Smooth muscle cell (in vitro differentiated cells): Measurements from ENCODE around the gene PHF2. TPM values are rescaled to one million over a fixed set of nuclear protein-coding genes. Genes with fewer than 3 reads are reported as not detected.

Source experiments
- DNase-seq: peaks from one replicate; lab custom pipeline; 2025; ENCODE audit not compliant: unreplicated experiment; lab: John Stamatoyannopoulos, UW
- H2AFZ ChIP-seq: fragments of 200-600 bp; sonication (generic); 2 replicates; pipeline ENCODE4 v1.6.0; 2016; ENCODE audit warnings: antibody characterized with exemption, low read depth, mild to moderate bottlenecking
- H3F3A ChIP-seq: fragments of 200-600 bp; sonication (generic); 2 replicates; pipeline ENCODE4 v1.6.0; 2017; ENCODE audit warnings: antibody characterized with exemption, low read depth
- H3K27ac ChIP-seq: fragments of 200-600 bp; sonication (generic); 2 replicates; pipeline ENCODE4 v1.5.1; 2016; ENCODE audit warnings: low read depth, mild to moderate bottlenecking
- H3K27me3 ChIP-seq: fragments of 200-600 bp; sonication (generic); 2 replicates; pipeline ENCODE4 v1.6.1; 2016; ENCODE audit warnings: low read depth, mild to moderate bottlenecking
- H3K36me3 ChIP-seq: fragments of 200-600 bp; sonication (generic); 2 replicates; pipeline ENCODE4 v1.5.1; 2016; ENCODE audit warnings: low read depth
- H3K4me1 ChIP-seq: fragments of 200-600 bp; sonication (generic); 2 replicates; pipeline ENCODE4 v1.5.1; 2016; ENCODE audit warnings: low read depth
- H3K4me2 ChIP-seq: fragments of 200-600 bp; sonication (generic); 2 replicates; pipeline ENCODE4 v1.6.0; 2016; ENCODE audit warnings: mild to moderate bottlenecking
- H3K4me3 ChIP-seq: fragments of 200-600 bp; sonication (generic); 2 replicates; pipeline ENCODE4 v1.5.1; 2016; ENCODE audit warnings: mild to moderate bottlenecking
- H3K79me2 ChIP-seq: fragments of 200-600 bp; sonication (generic); 2 replicates; pipeline ENCODE4 v1.6.0; 2016; ENCODE audit warnings: low read depth, mild to moderate bottlenecking
- H3K9ac ChIP-seq: fragments of 200-600 bp; sonication (generic); 2 replicates; pipeline ENCODE4 v1.6.0; 2016; ENCODE audit warnings: low read depth
- H3K9me3 ChIP-seq: fragments of 200-600 bp; sonication (generic); replicated peaks from 2 replicates; pipeline ENCODE4 v1.5.1; 2016; ENCODE audit warnings: low read depth
- H4K20me1 ChIP-seq: fragments of 200-600 bp; sonication (generic); 2 replicates; pipeline ENCODE4 v1.6.0; 2016; ENCODE audit warnings: low read depth
- WGBS: methylation state at CpG from one replicate; pipeline ENCODE4 v1.1.7; 2016; ENCODE audit warnings: low lambda C conversion rate; 5-methylcytosine and 5-hydroxymethylcytosine counted together
- polyA plus RNA-seq: library from polyadenylated mRNA; unstranded; fragments of >200 nt; fragmentation: Nextera tagmentation; extraction: Ambion mirVana; gene quantifications from 2 replicates; pipeline ENCODE4 v1.2.1, GENCODE V29; 2016
- total RNA-seq: library from RNA; depleted of rRNA; stranded (reverse); fragments of >200 nt; gene quantifications from 2 replicates; pipeline ENCODE4 v1.2.3, GENCODE V29; 2014
- TF ChIP-seq, protein P1 (sequence below): fragments of 200-600 bp; sonication (generic); IDR thresholded peaks from 2 replicates; pipeline ENCODE4 v1.5.1; 2017; ENCODE audit warnings: borderline replicate concordance, mild to moderate bottlenecking, antibody characterized with exemption; ENCODE audit not compliant: insufficient read depth, poor library complexity, severe bottlenecking

Gene PHF2
- total and polyA plus RNA-seq, 2 experiments from 2014 or later = 11.1 to 18.3 TPM

- Histone ChIP-seq H2AFZ (no peak overlapping the region), H3K9me3 (no peaks in the 10 kb centered on the region), H3K4me3 (no peak overlapping the region), H3K4me1 (no peaks in the 10 kb centered on the region), H4K20me1 (no peaks in the 10 kb centered on the region), H3K4me2 (no peak overlapping the region), H3K27me3 (no peaks in the 10 kb centered on the region), H3K36me3 (no peaks in the 10 kb centered on the region), H3K79me2 (no peaks in the 10 kb centered on the region), H3K9ac (no peak overlapping the region), H3F3A (no peaks in the 10 kb centered on the region), H3K27ac (no peak overlapping the region)
- no peak for DNase-seq
- 91% methylated on average over 7 of the region's 7 CpGs for WGBS
- TF ChIP-seq, protein P1, sequence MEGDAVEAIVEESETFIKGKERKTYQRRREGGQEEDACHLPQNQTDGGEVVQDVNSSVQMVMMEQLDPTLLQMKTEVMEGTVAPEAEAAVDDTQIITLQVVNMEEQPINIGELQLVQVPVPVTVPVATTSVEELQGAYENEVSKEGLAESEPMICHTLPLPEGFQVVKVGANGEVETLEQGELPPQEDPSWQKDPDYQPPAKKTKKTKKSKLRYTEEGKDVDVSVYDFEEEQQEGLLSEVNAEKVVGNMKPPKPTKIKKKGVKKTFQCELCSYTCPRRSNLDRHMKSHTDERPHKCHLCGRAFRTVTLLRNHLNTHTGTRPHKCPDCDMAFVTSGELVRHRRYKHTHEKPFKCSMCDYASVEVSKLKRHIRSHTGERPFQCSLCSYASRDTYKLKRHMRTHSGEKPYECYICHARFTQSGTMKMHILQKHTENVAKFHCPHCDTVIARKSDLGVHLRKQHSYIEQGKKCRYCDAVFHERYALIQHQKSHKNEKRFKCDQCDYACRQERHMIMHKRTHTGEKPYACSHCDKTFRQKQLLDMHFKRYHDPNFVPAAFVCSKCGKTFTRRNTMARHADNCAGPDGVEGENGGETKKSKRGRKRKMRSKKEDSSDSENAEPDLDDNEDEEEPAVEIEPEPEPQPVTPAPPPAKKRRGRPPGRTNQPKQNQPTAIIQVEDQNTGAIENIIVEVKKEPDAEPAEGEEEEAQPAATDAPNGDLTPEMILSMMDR = no peak
Observed at GRCh38 chr9:93702261-93702660, 125.9 kb downstream of the PHF2 start.

GRCh38 chr9:93708289-93708986 lies 132.1 kb downstream of the PHF2 start:
- Histone ChIP-seq H3K9ac (no peak overlapping the region), H3K27me3 (no peaks in the 10 kb centered on the region), H3K4me2 (no peak overlapping the region), H3K36me3 (no peaks in the 10 kb centered on the region), H3K4me3 (no peak overlapping the region), H3K4me1 (no peaks in the 10 kb centered on the region), H3K79me2 (no peaks in the 10 kb centered on the region), H3F3A (no peaks in the 10 kb centered on the region), H3K27ac (no peak overlapping the region), H2AFZ (no peak overlapping the region), H4K20me1 (no peaks in the 10 kb centered on the region), H3K9me3 (no peaks in the 10 kb centered on the region)
- DNase-seq = no peak
- WGBS = 79% methylated on average over 8 of the region's 8 CpGs
- TF ChIP-seq, protein P1 = no peak

GRCh38 chr9:93708987-93709302 lies 132.6 kb downstream of the PHF2 start:
- H3K4me3 ChIP-seq = no peak overlapping the region
- H3K27ac ChIP-seq = no peak overlapping the region
- no peaks in the 10 kb centered on the region for H4K20me1 ChIP-seq
- no peaks in the 10 kb centered on the region for H3K36me3 ChIP-seq
- H3K79me2 ChIP-seq = no peaks in the 10 kb centered on the region
- H3K9me3 ChIP-seq = no peaks in the 10 kb centered on the region
- TF ChIP-seq, protein P1 = no peak
- no peaks in the 10 kb centered on the region for H3K4me1 ChIP-seq
- H3K9ac ChIP-seq = no peak overlapping the region
- WGBS = 92% methylated on average over 2 of the region's 2 CpGs
- no peak overlapping the region for H3K4me2 ChIP-seq
- no peaks in the 10 kb centered on the region for H3F3A ChIP-seq
- no peaks in the 10 kb centered on the region for H3K27me3 ChIP-seq
- no peak for DNase-seq
- no peak overlapping the region for H2AFZ ChIP-seq
